OCI-M2 (cell line): ENCODE results near the gene LSM2.
"Not testable (repeated sequence)": the region's sequence is repeated elsewhere in the genome, so short reads cannot be mapped to it uniquely, and the experiment has no call there.

ENCODE experiments used
- DNase-seq: peaks from one replicate; lab custom pipeline; 2025; ENCODE audit not compliant: unreplicated experiment; lab: John Stamatoyannopoulos, UW

LSM2 gene

DNA sequence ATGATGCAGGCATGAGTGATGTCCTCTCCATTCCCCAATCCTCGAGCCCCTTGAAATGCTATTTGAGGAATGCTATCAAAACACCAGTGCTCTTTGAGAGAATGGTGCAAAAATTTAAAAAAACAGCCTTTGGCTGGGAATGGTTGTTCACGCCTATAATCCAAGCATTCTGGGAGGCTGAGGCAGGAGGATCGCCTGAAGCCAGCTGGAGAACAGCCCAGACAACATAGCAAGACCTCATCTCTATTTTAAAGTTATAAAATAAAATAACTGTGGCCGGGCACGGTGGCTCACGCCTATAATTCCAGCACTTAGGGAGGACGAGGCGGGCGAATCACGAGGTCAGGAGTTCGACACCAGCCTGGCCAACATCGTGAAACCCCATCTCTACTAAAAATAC is 7.0 kb downstream of the LSM2 start:
- DNase-seq = no peak

- no peak for DNase-seq
These were observed 9.2 kb downstream of the LSM2 start for GRCh38 chr6:31797588-31797987.

DNA sequence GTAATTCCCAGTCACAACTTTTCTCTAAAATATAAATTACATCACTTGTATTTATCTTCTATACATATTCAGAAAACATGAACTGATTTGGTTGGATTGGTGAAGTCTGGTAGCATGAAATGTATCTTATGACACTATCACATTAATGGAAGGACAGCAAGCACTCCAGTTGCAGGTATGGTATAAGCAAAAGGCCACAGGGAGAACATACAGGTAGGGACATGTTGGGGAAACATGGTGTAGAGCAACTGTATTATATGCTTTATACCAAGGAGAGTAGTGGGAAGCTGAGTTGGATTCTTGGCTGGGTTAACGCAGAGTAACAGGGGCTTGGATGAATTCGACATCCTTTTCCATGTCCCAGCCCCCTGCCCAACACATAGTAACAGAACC is 9.8 kb downstream of the LSM2 start:
- DNase-seq = no peak

DNA sequence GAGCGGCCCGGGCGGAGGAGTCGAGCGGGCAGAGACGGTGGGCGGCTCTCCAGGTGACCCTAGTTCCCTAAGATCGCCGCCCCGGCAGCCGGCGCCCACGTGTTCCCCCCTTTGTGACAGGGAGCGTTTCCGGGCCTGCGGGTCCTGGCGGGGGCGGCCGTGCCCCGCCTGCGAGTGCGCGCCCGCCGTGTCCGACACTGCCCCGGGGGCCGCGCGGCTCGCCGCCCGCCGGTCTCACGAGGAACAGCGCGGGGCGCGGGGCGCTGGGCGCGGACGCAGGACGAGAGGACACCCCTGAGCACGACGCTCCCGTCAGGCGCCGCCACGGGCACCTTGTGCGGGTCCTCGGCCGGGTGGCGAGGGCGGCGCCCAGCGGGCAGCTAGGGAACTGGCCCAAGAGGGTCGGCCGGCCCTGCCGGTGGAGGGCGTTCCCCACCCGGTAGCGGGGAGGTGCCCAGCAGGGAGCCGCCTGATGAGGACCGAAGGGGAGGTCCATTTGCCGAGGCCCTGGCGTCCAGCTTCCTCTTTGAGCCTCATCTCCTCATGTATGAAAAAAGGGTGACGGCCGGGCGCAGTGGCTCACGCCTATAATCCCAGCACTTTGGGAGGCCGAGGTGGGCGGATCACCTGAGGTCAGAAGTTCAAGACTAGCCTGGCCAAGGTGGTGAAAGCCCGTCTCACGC is 11.0 kb downstream of the LSM2 start, which contains the start of gene VARS1:
Gene VARS1, minus strand, starts transcription at position 137 of the 683 bp plus-strand sequence. CDS start 535 bp downstream, outside the sequence.
- peak; percentile 40 for DNase-seq

GRCh38 chr6:31794866-31795615 is 11.7 kb downstream of the LSM2 start:
- DNase-seq = no peak

GRCh38 chr6:31794294-31794865 is 12.4 kb downstream of the LSM2 start:
- no peak for DNase-seq

DNA sequence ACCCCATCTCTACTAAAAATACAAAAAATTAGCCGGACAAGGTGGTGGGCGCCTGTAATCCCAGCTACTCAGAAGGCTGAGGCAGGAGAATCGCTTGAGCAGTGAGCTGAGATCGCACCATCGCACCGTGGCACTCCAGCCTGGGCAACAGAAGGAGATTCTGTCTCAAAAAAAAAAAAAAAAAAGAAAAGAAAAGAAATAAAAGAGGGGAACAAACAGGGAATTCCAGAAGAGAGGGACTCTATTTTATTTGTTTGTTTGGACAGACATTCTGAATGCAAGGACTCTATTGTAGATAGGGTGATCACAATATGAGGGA is 12.9 kb downstream of the LSM2 start:
- DNase-seq = not testable (repeated sequence)

- no peak for DNase-seq
These were observed 14.0 kb downstream of the LSM2 start for GRCh38 chr6:31792761-31793171.

DNA sequence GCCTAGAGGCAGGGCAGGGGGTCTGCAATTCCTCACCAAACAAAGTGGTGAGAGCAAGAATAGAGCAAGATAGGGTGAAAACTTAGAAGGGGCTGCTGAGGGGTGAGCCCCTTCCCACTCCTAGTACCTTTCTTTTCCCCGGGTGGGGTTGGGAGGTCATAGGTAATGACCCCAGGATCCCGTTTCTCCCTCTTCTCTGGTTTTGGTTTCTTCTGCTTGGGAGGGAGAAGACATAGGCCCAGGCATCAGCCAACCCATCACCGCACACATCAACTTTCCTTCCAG is 14.7 kb downstream of the LSM2 start:
- DNase-seq = no peak

DNA sequence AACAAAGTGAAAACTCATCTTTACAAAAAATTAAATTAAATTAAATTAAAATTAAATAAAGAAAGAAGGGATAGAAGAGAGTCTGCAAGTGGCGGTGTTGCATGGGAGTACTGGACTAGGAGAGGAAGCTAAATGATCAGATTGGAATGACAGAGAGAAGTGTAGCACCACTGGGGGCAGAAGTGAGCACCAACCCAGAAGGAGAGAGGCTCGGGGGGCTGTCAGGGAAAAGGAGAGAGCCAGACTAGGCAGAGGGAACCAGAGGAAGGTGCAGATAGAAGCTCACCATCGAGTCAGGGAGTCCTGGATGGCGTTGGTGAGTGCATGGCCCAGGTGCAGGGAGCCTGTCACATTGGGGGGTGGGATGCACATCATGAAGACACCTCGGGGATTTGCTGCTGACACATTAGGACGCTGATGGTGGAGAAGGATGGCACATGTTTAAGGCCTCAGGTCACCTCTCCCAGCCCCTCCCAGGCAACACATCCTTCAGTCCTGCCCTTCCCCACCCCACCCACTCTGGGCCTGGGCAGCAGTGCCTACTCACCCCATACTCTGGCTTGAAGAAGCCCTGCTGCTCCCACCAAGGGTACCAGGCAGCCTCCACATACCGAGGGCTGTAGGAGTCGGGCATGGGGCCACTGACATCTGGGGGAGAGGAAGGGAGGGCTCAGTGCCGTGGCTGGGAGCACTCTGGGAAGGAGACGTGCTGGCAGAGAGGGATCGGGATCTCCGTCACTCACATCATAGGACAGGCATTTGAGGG is 15.3 kb downstream of the LSM2 start:
- DNase-seq = peak; percentile 67

GRCh38 chr6:31785475-31785874 is 21.3 kb downstream of the LSM2 start:
- DNase-seq = no peak

DNA sequence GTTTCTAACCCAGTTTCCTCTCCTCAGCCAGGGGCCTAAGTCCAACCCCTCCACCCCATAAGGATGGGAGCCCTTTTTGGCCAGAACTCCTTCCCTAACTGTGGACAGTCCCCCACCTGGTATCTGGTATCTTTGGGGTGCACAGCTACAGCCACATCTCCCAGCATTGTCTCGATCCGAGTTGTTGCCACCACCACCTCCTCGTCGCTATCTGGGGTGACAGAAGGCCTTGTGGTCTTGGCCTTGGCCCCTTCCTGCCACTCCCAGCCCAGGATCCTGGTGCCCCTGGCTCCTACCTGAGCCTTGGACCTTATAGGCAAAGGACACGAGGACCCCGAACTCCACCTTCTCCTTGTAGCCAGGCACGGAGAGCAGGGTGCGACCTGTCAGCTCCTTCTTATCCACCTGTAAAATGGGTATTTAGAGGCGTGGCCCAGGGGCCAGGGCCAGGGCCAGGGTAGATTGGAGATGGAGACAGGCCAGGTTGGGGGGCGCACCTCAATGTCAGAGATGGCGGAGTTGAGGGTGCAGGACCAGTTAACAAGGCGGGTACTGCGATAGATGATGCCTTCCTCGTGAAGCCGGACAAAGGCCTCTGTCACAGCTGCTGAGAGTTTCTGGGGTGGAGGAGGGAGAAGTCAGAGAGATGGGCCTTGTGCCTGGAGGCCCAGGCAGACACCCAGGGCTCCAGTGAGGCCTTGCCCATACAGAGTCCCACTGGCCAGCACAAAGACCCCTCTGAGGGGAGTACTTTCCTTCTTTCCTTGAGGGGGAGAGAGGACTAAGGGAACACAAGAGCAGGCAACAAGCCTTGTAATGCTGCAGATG is 22.5 kb downstream of the LSM2 start:
- DNase-seq = no peak

DNA sequence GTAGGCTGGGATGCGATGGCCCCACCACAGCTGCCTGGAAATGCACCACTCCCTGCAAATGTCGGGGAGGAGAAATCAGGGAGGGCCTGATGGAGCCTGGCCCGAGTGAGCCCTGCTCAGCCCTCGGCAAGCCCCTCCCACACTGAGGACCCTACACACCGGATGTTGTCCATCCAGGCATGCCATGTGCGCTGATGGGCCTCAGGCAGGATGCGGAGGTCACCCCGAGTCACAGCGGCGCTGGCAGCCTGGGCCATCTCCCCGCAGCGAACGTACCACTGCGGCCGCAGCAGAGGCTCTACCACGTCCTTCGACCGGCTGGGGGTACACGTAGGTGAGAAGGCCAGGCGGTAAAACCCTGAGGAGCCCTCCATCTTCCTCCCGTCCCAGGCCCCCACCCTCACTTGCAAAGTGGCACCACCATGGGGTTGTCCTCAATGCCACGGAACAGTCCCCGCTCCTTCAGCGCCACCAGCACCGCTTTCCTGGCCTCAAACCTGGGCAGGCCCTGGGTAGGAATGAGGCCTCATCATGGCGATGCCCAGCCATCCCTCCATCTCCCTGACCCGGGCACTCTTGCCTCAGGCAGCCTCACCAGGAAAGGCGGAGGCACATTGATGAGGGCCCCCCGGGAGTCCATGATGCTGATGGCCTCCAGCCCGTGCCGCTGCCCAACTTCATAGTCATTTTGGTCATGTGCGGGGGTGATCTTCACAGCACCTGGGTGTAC is 24.5 kb downstream of the LSM2 start:
- no peak for DNase-seq

DNA sequence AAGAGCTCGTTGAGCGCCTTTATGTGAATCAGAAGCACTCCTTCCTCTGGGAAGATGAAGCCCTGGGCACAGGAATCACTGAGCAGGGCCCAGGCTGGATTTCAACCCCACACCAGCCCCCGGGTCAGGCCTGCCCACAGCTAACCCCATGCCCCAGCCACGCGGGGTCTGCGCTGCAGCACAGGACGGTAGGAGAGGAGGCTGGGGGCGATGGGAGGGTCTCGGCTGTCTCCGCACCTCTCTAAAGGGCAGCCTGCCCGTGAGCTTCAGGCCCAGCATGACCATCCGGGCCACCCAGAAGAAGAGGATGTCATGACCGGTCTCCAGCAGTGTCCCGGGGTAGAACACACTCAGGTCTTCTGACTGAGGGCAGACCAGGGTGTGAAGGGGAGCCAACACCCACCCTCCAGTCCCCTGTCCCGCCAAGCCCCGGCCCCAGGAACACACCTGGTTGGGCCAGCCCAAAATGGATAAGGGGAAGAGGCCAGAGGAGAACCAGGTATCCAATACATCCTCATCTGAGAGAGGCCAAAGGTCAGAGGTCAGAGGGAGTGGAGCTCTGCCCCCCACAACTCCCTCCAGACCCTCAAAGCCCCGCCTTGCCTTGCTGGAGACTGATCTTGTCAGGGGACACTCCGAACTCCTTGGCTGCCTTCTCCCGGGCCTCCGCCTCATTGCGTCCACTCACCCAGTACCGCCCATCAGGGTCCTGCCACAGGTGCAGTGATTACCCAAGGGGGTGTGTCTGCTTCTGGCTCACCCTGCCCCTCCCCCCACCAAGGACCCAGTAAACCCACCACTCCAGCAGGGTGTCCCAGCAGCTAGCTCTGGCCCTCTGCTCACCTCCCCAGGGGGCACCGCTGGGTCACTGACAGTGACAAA is 25.3 kb downstream of the LSM2 start:
- DNase-seq = no peak

DNA sequence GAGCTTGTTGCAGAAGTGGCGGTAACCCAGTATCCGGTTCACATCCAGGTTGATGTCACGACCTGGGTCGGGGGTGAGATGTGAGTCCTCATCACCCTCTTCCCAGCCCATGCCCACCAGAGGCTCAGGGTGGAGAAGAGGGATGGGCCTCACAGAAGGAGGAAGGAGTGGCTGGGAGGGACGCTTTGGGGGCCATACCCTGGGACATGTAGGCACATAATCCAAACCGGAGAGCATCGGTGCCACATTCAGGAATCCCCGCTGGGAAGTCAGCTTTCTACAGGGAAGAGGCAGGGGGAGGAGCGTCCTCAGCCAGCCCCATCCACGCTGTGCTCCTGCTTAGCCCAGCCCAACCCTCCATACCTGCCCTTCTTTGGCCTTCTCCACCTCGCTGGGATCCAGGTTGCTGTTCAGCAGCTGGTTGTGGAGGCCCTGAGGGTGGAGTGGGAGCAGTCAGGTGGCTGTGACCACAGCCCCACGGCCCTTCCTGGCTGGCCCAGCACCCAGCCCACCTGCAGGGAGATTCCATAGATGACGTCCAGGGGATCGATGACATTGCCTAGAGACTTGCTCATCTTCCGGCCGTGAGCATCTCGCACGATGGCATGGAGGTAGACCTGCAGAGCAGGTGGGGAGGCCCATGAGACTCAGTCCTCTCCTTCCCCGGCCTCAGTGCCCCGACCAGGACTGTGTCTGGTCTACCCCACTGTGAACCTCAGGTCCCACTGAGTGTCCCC is 26.1 kb downstream of the LSM2 start:
- no peak for DNase-seq

DNA sequence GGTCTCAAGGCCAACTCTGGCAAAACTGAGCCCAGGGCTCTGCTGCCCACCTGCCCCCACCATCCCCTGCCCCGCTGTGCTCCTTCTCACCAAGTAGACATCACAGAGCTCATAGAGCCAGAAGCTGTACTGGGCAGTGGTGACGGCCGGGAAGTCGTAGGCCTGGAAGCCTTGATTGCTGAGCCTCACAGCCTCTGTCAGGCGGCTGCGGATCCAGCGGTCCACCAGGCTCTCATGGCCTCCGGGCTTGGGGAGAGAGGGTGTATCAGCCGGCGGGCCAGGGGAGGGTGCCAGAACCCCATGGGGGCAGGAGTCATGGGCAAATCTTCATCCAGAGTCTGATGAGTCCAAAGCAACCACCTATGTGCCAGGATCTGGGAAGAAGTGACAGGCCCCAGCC is 26.9 kb downstream of the LSM2 start:
- DNase-seq = no peak

DNA sequence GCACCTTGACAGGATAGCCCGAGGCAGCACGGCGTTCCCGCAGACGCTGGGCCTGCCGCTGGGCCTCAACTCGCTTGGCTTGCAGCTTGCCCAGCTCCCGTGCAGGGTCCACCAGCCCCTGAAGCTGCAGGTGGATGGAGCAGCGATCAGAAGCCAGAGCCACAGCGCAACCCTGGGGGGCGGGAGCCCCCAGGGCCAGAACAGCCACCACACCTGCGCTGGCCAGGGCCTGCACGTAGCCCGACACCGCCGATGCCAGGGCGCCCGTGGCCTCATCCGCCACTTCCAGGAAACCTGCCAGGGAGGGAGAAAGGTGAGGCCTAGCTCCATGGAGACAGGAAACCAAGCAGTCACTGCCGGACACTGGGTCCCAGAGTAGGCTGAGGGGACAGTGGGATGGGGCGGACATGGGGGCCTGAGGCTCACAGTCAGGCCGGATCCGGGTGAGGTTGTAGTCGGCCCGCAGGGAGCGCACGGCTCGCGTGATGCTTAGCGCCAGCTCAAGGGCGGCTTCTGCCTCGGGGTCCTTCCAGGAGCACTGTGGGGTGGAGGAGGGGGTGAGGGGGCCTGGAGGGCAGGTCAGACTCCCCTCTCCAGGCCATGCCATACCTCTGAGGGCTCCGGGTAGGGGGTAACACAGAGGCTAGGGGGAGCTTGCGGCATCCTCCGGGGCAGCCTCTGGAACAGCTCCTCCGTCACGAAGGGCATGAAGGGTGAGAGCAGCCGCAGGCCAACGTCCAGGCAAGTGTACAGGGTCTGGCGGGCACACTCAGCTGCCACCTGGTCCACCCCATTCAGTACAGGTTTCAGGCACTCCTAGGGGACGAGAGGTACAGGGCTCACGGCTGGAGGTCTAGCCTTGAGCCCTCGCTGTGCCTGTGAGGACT is 27.5 kb downstream of the LSM2 start:
- DNase-seq = no peak

DNA sequence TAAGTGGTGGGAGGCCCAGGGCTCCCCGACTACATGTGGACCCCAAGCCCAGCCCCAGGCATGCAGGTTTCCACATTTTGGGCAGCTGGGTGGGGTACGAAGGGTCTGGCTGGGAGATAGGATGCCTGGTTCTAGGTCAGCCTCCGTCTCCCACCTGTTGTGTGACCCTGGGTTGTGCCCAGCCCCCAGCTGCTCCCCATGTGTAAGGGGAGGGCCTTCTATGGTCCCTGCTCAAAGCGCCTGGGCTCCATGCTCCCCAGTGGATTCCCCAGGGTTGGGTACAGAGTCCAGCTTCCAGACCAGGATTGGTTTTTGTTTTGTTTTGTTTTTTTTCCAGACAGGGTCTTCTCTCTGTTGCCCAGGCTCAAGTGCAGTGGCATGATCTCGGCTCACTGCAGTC is 28.6 kb downstream of the LSM2 start:
- DNase-seq = no peak
